ENCODE measurements around the gene SEZ6L.

Gene SEZ6L

DNA sequence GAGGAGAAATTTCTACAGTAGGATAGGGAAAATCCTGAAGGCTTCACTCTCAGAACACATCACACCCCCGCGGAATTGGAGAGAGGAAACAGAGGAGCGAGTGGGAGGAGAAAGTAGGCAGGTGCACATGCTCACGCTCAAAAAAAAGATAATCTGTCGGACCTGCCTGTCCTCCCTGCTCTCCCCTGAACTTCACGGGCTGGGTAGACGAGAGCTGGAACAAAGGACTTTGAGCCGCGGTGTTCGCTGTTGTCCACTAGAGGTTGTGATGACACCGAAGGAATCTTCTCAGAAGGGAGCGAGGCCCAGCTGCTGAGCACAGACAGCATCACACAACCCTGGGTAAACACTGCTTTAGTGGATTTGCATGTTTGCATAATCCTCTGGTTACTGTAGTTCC is 5.0 kb downstream of the SEZ6L start:
- no peaks in the 10 kb centered on the region for H3K36me3 ChIP-seq
- intact Hi-C loops (cut with DNase I; ENCODE audit: low total_unique reads), result no loop called here
- no peak overlapping the region for H3K4me3 ChIP-seq
- H3K4me1 ChIP-seq, result peaks cover 0 to 10% (median 9%) of the 10 kb centered on the region in 4 donors
- TF ChIP-seq, protein P1, sequence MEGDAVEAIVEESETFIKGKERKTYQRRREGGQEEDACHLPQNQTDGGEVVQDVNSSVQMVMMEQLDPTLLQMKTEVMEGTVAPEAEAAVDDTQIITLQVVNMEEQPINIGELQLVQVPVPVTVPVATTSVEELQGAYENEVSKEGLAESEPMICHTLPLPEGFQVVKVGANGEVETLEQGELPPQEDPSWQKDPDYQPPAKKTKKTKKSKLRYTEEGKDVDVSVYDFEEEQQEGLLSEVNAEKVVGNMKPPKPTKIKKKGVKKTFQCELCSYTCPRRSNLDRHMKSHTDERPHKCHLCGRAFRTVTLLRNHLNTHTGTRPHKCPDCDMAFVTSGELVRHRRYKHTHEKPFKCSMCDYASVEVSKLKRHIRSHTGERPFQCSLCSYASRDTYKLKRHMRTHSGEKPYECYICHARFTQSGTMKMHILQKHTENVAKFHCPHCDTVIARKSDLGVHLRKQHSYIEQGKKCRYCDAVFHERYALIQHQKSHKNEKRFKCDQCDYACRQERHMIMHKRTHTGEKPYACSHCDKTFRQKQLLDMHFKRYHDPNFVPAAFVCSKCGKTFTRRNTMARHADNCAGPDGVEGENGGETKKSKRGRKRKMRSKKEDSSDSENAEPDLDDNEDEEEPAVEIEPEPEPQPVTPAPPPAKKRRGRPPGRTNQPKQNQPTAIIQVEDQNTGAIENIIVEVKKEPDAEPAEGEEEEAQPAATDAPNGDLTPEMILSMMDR (IDR thresholded peaks at IDR 0.05), result no peak
- DNase-seq, result no peak
- H3K9me3 ChIP-seq, result no peaks in the 10 kb centered on the region
- H3K27ac ChIP-seq, result no peak overlapping the region
- H3K27me3 ChIP-seq, result peaks cover 0 to 52% of the 10 kb centered on the region in 2 donors

DNA sequence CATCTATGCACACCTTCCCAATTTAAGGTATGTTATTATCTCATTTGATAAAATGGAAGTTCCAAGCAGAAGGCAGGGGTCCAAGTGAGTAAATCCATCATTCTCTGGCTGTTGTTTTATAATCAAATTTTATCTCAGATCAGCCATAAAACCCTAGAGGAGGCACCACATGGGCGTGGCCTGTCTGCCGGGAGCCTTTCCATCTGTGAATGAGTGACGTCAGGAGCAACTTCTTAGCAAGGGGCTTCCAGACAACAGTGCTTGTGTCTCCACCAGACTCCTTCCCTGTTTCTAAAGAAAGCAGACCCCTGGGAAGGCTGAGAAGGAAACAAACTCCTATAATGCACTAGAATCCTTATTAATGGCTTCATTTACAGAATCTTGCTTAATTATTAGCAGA is 13.5 kb downstream of the SEZ6L start:
- H3K36me3 ChIP-seq, result no peaks in the 10 kb centered on the region
- H3K4me1 ChIP-seq, result no peaks in the 10 kb centered on the region
- TF ChIP-seq, protein P1 (IDR thresholded peaks at IDR 0.05), result no peak
- H3K4me3 ChIP-seq, result no peak overlapping the region
- peaks cover 0 to 15% of the 10 kb centered on the region in 2 donors for H3K27me3 ChIP-seq
- intact Hi-C loops (cut with DNase I; ENCODE audit: low total_unique reads), result no loop called here
- DNase-seq, result no peak
- no peak overlapping the region for H3K27ac ChIP-seq
- H3K9me3 ChIP-seq, result no peaks in the 10 kb centered on the region

DNA sequence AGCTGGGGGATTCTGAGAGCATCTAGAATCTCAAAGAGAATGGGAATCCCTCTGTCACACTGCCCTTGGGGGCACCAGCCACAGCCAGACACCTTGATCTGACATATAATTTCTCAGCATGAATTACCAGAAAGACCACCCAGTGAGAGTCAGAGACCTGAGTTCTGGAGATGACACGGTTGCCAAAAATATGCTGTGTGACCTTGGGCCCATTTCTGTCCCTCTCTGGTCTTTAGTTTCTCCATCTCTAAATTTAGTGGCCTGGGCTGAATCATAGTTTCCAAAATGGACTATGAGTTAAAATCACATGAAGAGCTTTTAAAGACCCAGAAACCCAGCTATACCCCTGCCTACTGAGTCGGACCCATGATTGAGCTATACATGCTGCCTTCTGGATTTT is 15.9 kb downstream of the SEZ6L start:
- Histone ChIP-seq H3K27ac (no peak overlapping the region), H3K27me3 (peaks cover 0 to 11% of the 10 kb centered on the region in 2 donors), H3K36me3 (no peaks in the 10 kb centered on the region), H3K9me3 (no peaks in the 10 kb centered on the region), H3K4me1 (no peaks in the 10 kb centered on the region), H3K4me3 (no peak overlapping the region)
- TF ChIP-seq, protein P1 (IDR thresholded peaks at IDR 0.05), result no peak
- intact Hi-C loops (cut with DNase I; ENCODE audit: low total_unique reads), result no loop called here
- no peak for DNase-seq

DNA sequence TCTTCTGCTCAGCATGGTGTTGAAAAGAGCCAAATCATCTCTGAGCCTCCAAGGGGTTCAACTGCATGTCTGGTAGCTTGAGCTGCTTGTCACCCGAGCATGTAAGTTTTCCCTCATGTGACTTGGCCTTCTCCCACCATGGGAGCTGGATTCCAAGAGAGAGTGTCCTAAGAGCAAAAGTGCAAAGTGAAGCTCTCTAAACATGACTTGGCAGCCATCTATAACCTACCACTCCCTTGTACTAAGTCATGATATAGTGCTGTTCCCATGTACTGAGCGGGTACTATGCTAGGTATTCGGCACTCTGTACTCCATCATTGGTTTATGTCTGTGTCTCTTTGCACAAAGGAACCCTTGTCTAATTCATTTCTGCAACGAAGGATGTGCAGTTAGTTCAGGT is 19.1 kb downstream of the SEZ6L start:
- Histone ChIP-seq H3K27me3 (peaks cover 0 to 11% of the 10 kb centered on the region in 2 donors), H3K4me3 (no peak overlapping the region), H3K4me1 (no peaks in the 10 kb centered on the region), H3K27ac (no peak overlapping the region), H3K9me3 (no peaks in the 10 kb centered on the region), H3K36me3 (no peaks in the 10 kb centered on the region)
- intact Hi-C loops (cut with DNase I; ENCODE audit: low total_unique reads), result no loop called here
- TF ChIP-seq, protein P1 (IDR thresholded peaks at IDR 0.05), result no peak
- no peak for DNase-seq

DNA sequence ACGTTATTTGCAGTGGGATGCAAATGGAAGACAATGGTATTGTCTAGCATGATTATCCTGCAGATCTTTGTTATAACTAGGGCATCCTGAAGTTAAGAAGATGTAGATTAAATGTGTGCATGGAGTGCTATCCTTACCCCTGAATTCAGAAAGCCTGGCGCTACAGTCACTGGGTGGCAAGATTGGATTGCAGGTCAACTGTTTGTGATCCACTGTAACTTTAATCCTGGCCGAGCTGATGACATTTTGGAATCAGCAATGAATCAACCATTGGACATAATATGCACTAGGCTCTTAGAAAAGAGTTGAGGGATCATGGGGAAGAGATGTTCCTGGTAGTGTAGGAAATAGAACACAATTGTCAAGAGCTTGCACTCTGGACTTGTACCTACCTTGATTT is 25.1 kb downstream of the SEZ6L start:
- DNase-seq, result no peak
- Histone ChIP-seq H3K4me1 (no peaks in the 10 kb centered on the region), H3K27ac (no peak overlapping the region), H3K27me3 (no peaks in the 10 kb centered on the region), H3K36me3 (no peaks in the 10 kb centered on the region), H3K9me3 (no peaks in the 10 kb centered on the region), H3K4me3 (no peak overlapping the region)
- intact Hi-C loops (cut with DNase I; ENCODE audit: low total_unique reads), result no loop called here
- TF ChIP-seq, protein P1 (IDR thresholded peaks at IDR 0.05), result no peak

DNA sequence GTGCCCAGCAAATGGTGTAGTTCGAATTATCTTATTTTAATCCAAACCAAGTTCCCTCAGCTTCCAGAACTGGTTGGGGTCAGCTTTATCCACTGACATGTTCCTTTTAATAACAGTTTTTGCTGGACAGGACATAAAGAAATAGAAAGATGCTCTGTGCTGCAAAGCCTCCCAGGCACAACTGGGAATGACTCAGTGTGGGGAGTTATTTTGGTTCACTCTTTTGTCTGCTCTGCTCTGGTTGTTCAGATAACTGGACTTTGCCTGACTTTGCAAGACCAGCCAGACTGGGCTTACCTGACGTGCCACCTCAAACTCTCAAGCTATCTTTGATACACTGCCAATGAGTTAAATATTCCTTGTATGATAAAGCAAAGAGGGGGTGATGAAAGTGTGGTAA is 25.6 kb downstream of the SEZ6L start:
- intact Hi-C loops (cut with DNase I; ENCODE audit: low total_unique reads), result no loop called here
- no peak for DNase-seq
- TF ChIP-seq, protein P1 (IDR thresholded peaks at IDR 0.05), result no peak
- Histone ChIP-seq H3K36me3 (no peaks in the 10 kb centered on the region), H3K4me3 (no peak overlapping the region), H3K9me3 (no peaks in the 10 kb centered on the region), H3K4me1 (no peaks in the 10 kb centered on the region), H3K27ac (no peak overlapping the region), H3K27me3 (peaks cover 0 to 3% of the 10 kb centered on the region in 2 donors)
